ENCODE measurements around the gene ALDH7A1.

DNA sequence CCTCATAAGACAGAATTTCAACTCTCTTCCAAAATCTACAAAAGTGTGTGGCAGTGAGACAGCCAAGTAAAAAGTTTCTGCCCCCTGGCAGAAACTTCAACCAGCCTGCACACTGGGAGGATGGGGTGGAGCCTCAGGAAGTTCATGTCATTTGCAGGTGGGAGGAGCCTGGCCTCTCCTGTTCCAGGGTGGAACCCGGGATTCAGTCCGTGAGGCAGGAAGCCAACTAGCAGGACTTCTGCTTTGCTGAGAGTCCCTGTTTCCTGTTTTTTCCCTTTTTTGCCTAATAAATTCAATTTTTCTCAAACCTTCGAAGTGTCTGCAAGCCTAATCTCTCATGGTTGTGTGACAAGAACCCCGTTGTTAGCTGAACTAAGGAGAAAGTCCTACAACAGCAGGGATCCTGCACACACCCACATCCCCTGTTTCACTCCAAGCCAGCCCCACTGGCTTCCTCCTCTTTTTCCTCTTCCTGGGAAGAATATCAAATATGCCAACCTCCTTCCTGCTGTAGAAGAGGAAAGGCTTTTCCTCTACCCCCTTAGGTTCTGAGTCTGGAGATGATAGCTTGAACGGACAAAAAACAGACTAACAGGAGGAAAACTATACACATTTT lies 69.3 kb downstream of the ALDH7A1 start:
- TF ChIP-seq, protein P1, sequence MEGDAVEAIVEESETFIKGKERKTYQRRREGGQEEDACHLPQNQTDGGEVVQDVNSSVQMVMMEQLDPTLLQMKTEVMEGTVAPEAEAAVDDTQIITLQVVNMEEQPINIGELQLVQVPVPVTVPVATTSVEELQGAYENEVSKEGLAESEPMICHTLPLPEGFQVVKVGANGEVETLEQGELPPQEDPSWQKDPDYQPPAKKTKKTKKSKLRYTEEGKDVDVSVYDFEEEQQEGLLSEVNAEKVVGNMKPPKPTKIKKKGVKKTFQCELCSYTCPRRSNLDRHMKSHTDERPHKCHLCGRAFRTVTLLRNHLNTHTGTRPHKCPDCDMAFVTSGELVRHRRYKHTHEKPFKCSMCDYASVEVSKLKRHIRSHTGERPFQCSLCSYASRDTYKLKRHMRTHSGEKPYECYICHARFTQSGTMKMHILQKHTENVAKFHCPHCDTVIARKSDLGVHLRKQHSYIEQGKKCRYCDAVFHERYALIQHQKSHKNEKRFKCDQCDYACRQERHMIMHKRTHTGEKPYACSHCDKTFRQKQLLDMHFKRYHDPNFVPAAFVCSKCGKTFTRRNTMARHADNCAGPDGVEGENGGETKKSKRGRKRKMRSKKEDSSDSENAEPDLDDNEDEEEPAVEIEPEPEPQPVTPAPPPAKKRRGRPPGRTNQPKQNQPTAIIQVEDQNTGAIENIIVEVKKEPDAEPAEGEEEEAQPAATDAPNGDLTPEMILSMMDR (IDR thresholded peaks at IDR 0.05; ENCODE audit: low read depth, low read length) = no peak
- no peak for TF ChIP-seq EZH2phosphoT487 (IDR thresholded peaks at IDR 0.05; ENCODE audit: low read depth)

Measured in OCI-LY3 (cell line).